ENCODE results near the gene PADI4. TPM values are rescaled to one million over a fixed set of nuclear protein-coding genes. Genes with fewer than 3 reads are reported as not detected.

The PADI4 gene
- total and polyA plus RNA-seq, 2 experiments from 2014 or later = 0.45 to 0.52 TPM

- no peaks in the 10 kb centered on the region for H3K4me1 Mint-ChIP-seq
- no peak overlapping the region for H3K27ac ChIP-seq (ENCODE audit: low read depth)
- no peak overlapping the region for H3K4me2 ChIP-seq
- no peaks in the 10 kb centered on the region for H3K4me1 ChIP-seq (ENCODE audit: insufficient read depth)
- H4K20me1 ChIP-seq (replicated peaks; ENCODE audit: insufficient read depth) = no peaks in the 10 kb centered on the region
- no peaks in the 10 kb centered on the region; the same call in 1 of the 2 replicates for H3K36me3 ChIP-seq (ENCODE audit: insufficient read depth)
- H3K27me3 ChIP-seq (ENCODE audit: insufficient read depth) = no peaks in the 10 kb centered on the region
- no peak overlapping the region for H3K4me3 Mint-ChIP-seq
- ATAC-seq = no peak
- no peaks in the 10 kb centered on the region for H3K9me2 ChIP-seq (ENCODE audit: insufficient read depth)
- TF ChIP-seq CTCF (conservative IDR thresholded peaks at IDR 0.05; ENCODE audit: low read depth in 2 of 2) (no peak), ZNF462 (CRISPR knock-in tag; IDR thresholded peaks at IDR 0.05) (no peak), POLR2AphosphoS5 (IDR thresholded peaks at IDR 0.05; ENCODE audit: low read depth) (no peak), EZH2 (IDR thresholded peaks at IDR 0.05; ENCODE audit: low read depth, unreplicated experiment) (no peak), EZH2phosphoT487 (IDR thresholded peaks at IDR 0.05; ENCODE audit: unreplicated experiment) (no peak), REST (IDR thresholded peaks at IDR 0.05; ENCODE audit: unreplicated experiment) (no peak), JUNB (IDR thresholded peaks at IDR 0.05; ENCODE audit: unreplicated experiment) (no peak), CREB1 (CRISPR knock-in tag; IDR thresholded peaks at IDR 0.05; ENCODE audit: low read depth) (no peak), ZNF331 (CRISPR knock-in tag; IDR thresholded peaks at IDR 0.05; ENCODE audit: low read depth) (no peak), ETS1 (IDR thresholded peaks at IDR 0.05) (no peak), STAT1 (IDR thresholded peaks at IDR 0.05; ENCODE audit: unreplicated experiment) (no peak), NANOG (IDR thresholded peaks at IDR 0.05; ENCODE audit: borderline replicate concordance) (no peak)
- no peak for DNase-seq (ENCODE audit: low spot score)
- H3F3A ChIP-seq (replicated peaks; ENCODE audit: low read depth) = no peaks in the 10 kb centered on the region
- no peaks in the 10 kb centered on the region for H3K36me3 Mint-ChIP-seq (ENCODE audit: low read depth)
- H2AFZ ChIP-seq = no peak overlapping the region
- peaks cover 7% of the 10 kb centered on the region for H3K27me3 Mint-ChIP-seq (ENCODE audit: insufficient read depth, low read depth, poor library complexity)
- no peak overlapping the region for H3K4me3 ChIP-seq
- H3K79me2 ChIP-seq (replicated peaks; ENCODE audit: insufficient read depth) = no peaks in the 10 kb centered on the region
- no peaks in the 10 kb centered on the region for H3K9me3 Mint-ChIP-seq
- no peak overlapping the region for H3K27ac Mint-ChIP-seq
Measured at GRCh38 chr1:17292299-17293160, 15.5 kb upstream of the PADI4 start.

Measured in GM23338 (cell line).